ENCODE results near the gene LDLRAD1. TPM values are rescaled to one million over a fixed set of nuclear protein-coding genes. Genes with fewer than 3 reads are reported as not detected.
"Not testable (repeated sequence)": the region's sequence is repeated elsewhere in the genome, so short reads cannot be mapped to it uniquely, and the experiment has no call there.

LDLRAD1 gene
- total RNA-seq, 1 experiment from 2014 or later = not detected

DNA sequence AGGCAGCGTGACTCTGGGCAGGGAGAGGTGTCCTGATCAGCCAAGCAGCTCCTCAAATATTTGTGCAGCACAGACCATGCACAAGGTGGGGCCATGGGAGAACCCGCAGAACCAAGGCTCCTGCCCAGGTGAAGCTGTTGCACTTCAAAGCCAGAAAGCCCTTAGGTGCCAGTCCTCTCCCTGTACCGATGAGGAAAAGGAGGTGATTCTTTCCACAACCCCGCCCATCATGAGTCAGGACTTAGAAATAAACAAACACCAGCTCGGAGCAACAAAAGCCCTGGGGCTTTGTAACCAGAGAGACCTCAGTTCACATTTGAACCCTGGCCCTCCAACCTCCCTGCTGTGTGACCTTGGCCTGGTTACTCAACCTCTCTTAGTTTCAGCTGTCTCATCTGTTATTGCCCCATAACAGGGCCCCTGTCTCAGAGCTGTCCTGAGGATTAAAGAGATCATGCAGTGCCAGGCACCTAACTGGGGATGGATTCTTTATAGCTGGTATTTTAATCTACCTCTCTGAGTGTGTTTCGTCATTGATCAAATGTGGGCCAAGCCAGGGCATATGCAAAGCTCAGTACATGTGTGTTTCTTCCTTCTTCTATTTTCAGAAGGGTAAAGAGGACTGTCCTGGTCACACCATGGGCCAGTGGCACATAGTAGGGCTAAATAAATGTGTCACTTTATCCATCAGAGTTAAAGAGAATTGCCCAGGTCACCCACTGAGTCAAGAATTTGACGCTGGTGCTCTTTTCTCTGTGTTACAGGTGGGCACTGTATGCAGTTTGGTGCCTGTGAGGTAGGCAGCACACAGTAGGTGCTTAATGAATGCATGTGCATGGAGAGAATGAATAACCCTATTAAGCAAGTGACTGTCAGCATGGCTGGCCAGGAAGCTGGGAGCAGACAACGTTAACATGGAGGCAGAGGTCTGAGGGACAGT is 1.4 kb downstream of the LDLRAD1 start:
- peak; percentile 86 for DNase-seq (ENCODE audit: low read depth)

DNA sequence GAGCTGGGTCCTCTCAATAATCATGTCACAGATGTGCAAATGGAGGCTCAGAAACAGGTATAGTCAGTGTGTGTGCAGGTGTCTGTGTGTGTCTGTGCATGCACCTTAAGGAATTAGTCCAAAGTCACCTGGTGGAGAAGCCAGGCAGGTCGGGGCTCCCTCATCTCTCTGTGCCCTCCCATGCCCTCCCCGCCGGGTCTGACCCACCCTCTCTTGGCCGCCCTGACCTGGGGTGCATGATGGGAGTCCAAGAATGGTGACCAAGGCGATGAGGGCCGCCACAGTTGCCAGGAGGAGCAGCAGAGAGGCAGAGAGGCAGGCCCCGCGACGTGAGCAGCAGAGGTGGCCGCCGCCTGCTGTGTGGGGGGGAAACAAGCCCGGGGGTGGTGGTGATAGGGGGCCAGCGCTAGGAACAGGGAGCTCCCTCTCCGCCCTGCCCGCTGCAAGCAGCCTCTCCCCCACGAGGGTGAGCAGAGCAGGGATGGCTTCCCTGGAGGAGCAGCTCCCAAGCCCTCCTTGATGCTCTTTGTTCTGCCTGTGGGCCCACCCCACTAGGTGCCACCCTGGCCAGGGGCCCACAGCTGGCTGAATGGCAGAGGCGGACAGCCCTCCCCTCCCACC is 3.9 kb downstream of the LDLRAD1 start:
- no peak for DNase-seq (ENCODE audit: low read depth)

GRCh38 chr1:54013393-54014008 is 4.5 kb downstream of the LDLRAD1 start:
- DNase-seq (ENCODE audit: low read depth) = no peak

GRCh38 chr1:54012863-54013262 is 5.1 kb downstream of the LDLRAD1 start:
- no peak for DNase-seq (ENCODE audit: low read depth)

GRCh38 chr1:54012008-54012325 is 6.0 kb downstream of the LDLRAD1 start:
- no peak for DNase-seq (ENCODE audit: low read depth)

- no peak for DNase-seq (ENCODE audit: low read depth)
These were observed 6.5 kb downstream of the LDLRAD1 start for GRCh38 chr1:54011316-54012007.

GRCh38 chr1:54010415-54011117 is 7.4 kb downstream of the LDLRAD1 start:
- DNase-seq (ENCODE audit: low read depth) = no peak

DNA sequence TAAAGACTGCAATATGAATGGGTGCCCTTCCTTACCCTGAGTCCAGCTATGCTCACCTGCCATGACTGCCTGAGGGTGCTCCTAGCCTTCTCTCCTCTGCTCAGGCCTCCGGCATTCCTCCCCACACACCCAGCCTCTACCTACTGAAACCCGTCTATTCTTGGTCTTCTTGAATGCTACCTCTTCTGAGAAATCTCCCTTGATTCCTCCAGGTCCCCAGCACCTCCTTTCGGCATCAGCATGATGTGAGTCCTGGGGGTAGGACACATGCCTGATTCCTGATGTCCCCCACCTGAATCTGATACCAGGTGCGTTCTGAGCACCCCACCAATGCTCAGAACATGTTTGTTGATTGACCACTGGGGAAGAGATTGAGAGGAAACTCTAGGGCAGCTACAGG is 8.6 kb downstream of the LDLRAD1 start:
- DNase-seq (ENCODE audit: low read depth) = no peak

GRCh38 chr1:54008876-54009275 is 9.1 kb downstream of the LDLRAD1 start:
- no peak for DNase-seq (ENCODE audit: low read depth)

- DNase-seq (ENCODE audit: low read depth) = no peak
These were observed 10.4 kb downstream of the LDLRAD1 start for GRCh38 chr1:54007613-54008012.

DNA sequence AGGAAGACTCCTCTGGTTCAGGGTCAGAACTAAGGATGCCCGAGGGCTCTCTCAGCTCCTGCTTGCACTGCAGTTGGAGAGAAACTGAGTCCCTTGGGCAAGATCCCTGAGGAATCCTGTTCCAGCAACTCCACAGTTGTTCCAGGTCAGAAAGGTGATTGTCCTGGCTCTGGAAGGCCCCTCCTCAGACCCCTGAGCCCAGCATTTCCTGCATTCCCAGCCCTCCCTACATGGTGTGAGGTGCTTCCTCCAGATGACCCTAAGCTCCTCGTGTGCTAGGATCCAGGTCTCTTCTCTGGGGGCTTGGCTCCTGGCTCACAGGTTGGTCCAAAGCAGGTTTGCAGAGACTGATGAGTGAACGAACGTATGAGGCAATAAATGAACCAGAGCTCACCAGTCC is 11.5 kb downstream of the LDLRAD1 start:
- DNase-seq (ENCODE audit: low read depth) = no peak

- no peak for DNase-seq (ENCODE audit: low read depth)
These were observed 13.4 kb downstream of the LDLRAD1 start for GRCh38 chr1:54004481-54005049.

DNA sequence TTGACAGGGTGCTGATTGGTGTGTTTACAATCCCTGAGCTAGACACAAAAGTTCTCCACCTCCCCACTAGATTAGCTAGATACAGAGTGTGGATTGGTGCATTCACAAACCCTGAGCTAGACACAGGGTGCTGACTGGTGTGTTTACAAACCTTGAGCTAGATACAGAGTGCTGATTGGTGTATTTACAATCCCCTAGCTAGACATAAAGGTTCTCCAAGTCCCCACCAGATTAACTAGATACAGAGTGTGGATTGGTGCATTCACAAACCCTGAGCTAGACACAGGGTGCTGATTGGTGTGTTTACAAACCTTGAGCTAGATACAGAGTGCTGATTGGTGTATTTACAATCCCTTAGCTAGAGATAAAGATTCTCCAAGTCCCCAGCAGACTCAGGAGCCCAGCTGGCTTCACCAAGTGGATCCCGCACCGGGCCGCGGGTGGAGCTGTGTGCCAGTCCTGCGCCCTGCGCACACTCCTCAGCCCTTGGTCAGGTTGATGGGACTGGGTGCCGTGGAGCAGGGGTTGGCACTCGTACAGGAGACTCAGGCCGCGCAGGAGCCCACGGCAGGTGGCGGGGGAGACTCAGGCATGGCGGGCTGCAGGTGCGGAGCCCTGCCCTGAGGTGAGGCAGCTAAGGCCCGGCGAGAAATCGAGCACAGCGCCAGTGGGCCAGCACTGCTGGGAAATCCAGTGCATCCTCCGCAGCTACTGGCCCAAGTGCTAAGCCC is 14.1 kb downstream of the LDLRAD1 start:
- not testable (repeated sequence) for DNase-seq (ENCODE audit: low read depth)

- no peak for DNase-seq (ENCODE audit: low read depth)
These were observed 14.7 kb downstream of the LDLRAD1 start for GRCh38 chr1:54003249-54003646.

DNA sequence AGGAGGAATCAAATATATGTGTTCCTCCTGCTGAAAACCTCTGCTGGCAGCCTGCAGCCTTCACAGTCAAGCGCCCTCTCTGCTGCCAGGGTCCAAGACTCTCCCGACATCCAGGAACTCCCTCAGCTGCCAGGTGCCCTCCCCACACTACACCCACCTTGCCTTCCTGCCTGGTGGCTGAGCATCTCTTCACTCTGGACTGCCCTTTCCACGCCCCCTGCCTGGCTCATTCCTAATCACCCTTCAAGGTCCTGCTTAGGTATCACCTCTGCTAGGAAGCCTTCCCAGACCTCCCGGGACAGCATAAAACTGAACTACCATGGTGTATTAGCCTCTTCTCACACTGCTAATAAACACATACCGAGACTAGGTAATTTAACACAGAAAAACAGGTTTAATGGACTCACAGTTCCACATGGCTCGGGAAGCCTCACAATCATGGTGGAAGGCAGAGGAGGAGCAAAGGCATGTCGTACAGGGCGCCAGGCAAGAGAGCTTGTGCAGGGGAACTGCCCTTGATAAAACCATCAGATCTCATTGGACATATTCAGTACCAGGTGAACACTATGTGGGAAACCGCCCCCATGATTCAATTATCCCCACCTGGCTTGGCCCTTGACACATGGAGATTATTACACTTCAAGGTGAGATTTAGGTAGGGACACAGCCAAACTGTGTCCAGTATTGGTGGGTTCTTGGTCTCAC is 15.3 kb downstream of the LDLRAD1 start:
- DNase-seq (ENCODE audit: low read depth) = no peak

GRCh38 chr1:54001591-54001990 is 16.4 kb downstream of the LDLRAD1 start:
- no peak for DNase-seq (ENCODE audit: low read depth)

DNA sequence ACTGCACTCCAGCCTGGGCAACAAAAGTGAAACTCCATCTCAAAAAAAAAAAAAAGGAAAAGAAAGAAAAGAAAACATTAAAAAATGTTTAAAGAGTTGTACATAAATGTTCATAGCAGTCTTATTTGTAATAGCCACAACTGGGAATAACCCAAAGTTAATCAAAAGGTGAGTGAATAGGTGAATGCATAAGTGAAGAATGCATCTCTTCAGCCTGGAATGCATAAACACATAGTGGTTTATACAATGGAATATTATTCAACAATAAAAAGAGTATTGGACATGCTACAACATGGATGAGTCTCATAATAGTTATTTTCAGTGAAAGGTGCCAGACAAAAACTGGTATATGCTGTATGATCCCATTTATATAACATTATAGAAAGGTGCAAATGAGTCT is 18.1 kb downstream of the LDLRAD1 start:
- DNase-seq (ENCODE audit: low read depth) = no peak

DNA sequence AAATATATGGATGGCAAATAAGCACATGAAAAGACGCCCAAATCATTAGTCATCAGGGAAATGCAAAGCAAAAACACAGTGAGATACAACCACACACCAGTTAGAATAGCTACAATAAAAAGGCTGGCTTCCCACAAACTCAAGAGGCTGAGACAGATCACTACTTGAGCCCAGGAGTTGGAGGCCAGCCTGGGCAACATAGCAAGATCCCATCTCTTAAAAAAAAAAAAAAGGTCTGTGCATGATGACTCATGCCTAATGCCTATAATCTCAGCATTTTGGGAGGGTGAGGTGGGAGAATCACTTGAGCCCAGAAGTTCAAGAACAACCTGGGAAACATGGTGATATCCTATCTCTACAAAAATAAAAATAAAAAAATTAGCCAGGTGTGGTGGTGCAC is 19.8 kb downstream of the LDLRAD1 start:
- DNase-seq (ENCODE audit: low read depth) = no peak

DNA sequence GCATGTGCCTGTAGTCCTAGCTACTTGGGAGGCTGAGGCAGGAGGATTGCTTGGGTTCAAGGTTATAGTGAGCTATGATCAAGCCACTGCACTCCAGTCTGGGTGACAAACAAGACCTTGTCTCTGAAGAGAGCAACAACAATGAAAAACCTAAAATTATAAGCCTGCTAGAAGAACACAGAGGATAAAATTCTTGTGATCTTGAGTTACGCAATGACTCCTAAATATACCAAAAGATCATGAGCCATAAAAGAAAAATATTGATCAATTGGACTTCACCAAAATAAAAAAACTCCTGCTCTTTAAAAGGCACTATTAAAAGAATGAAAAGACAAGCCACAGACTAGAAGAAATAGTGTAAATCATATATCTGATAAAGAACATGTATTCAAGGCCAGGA is 22.3 kb downstream of the LDLRAD1 start:
- no peak for DNase-seq (ENCODE audit: low read depth)

- DNase-seq (ENCODE audit: low read depth) = not testable (repeated sequence)
These were observed 23.5 kb downstream of the LDLRAD1 start for GRCh38 chr1:53994516-53994915.
